A549 (cell line): ENCODE results near the gene NUP42. TPM values are rescaled to one million over a fixed set of nuclear protein-coding genes. Genes with fewer than 3 reads are reported as not detected.

Source experiments
- ATAC-seq, 2 experiments: fragments of 200-7000 bp in 1 of 2; fragments of >200 bp in 1 of 2; cut with Nextera tagmentation in 1 of 2; cut with Tn5 transposase in 1 of 2; 3 replicates each; pipeline versions ENCODE4 v1.8.0 to v1.9.1; 2018 to 2020; ENCODE audit warnings: mild to moderate bottlenecking in 1 of 2, moderate library complexity in 1 of 2
- CTCF ChIA-PET: fragments of 300-600 bp; sonication (Branson Sonifier 250); formaldehyde crosslinking; extraction: SDS; loops from one replicate; lab custom pipeline; 2021; ENCODE audit warnings: antibody characterized with exemption, inconsistent platforms; lab: Yijun Ruan, JAX
- POLR2A ChIA-PET: fragments of 350-600 bp; formaldehyde crosslinking; extraction: SDS; loops from one replicate; lab custom pipeline; 2021; ENCODE audit warnings: antibody characterized with exemption, inconsistent platforms; lab: Yijun Ruan, JAX
- DNase-seq, 2 experiments: peaks; one replicate each; pipeline versions ENCODE4 v3.0.0 to v3.0.0-alpha.2; 2011 to 2016; ENCODE audit warnings: low read depth in 1 of 2, low spot score in 1 of 2
- FAIRE-seq: peaks from 2 replicates; lab custom pipeline; 2011; peaks lifted over from hg19 to GRCh38; lab: Jason Lieb, UNC
- H3K27ac ChIP-seq, 2 experiments: fragments of >200 bp; sonication (Bioruptor Twin); formaldehyde crosslinking; 3 replicates each; pipeline ENCODE4 v1.5.1; 2016 to 2017
- H3K4me1 ChIP-seq: fragments of >200 bp; sonication (Bioruptor Twin); formaldehyde crosslinking; 3 replicates; pipeline ENCODE4 v1.6.1; 2016
- H3K4me2 ChIP-seq: fragments of >200 bp; sonication (Bioruptor Twin); formaldehyde crosslinking; 3 replicates; pipeline ENCODE4 v1.6.1; 2016
- H3K4me3 ChIP-seq: fragments of >200 bp; sonication (Bioruptor Twin); formaldehyde crosslinking; 3 replicates; pipeline ENCODE4 v1.5.1; 2016
- H3K9me3 ChIP-seq: fragments of >200 bp; sonication (Bioruptor Twin); formaldehyde crosslinking; 3 replicates; pipeline ENCODE4 v1.6.1; 2016
- BCL3 ChIP-seq: fragments of >200 bp; sonication (Bioruptor Twin); formaldehyde crosslinking; IDR thresholded peaks from 3 replicates; pipeline ENCODE4 v1.6.1; 2016
- CBX2 ChIP-seq: fragments of 200-600 bp; sonication (generic); IDR thresholded peaks from 2 replicates; pipeline ENCODE4 v1.6.1; 2016; ENCODE audit warnings: low read depth, mild to moderate bottlenecking, borderline replicate concordance
- CHD2 ChIP-seq: fragments of 150-350 bp; IDR thresholded peaks from 2 replicates; pipeline ENCODE4 v1.6.1; 2014; ENCODE audit warnings: low read length; ENCODE audit not compliant: partially characterized antibody
- CHD4 ChIP-seq: fragments of 200-600 bp; sonication (generic); IDR thresholded peaks from 2 replicates; pipeline ENCODE4 v1.6.1; 2016; ENCODE audit warnings: antibody characterized with exemption, mild to moderate bottlenecking, borderline replicate concordance
- E2F6 ChIP-seq: IDR thresholded peaks from 2 replicates; pipeline ENCODE4 v1.6.1; 2012; ENCODE audit warnings: low read depth, borderline replicate concordance
- EHF ChIP-seq: fragments of 250-450 bp; sonication (Bioruptor Pico); IDR thresholded peaks from 2 replicates; pipeline ENCODE4 v1.5.0; 2020; ENCODE audit warnings: mild to moderate bottlenecking
- EHMT2 ChIP-seq: fragments of 200-600 bp; sonication (generic); IDR thresholded peaks from 2 replicates; pipeline ENCODE4 v1.6.1; 2016; ENCODE audit warnings: antibody characterized with exemption, low read depth, mild to moderate bottlenecking, moderate library complexity
- ESRRA ChIP-seq: fragments of 150-350 bp; IDR thresholded peaks from 2 replicates; pipeline ENCODE4 v1.6.1; 2014; ENCODE audit warnings: mild to moderate bottlenecking, low read length, borderline replicate concordance
- HDAC2 ChIP-seq: fragments of 200-600 bp; sonication (generic); IDR thresholded peaks from 2 replicates; pipeline ENCODE4 v1.6.1; 2016
- HMGXB4 ChIP-seq: fragments of 250-450 bp; sonication (Bioruptor Pico); IDR thresholded peaks from 2 replicates; pipeline ENCODE4 v1.5.0; 2021; ENCODE audit warnings: mild to moderate bottlenecking, moderate library complexity, borderline replicate concordance
- HOXB5 ChIP-seq: fragments of 250-450 bp; sonication (Bioruptor Pico); IDR thresholded peaks from 2 replicates; pipeline ENCODE4 v1.5.0; 2020; ENCODE audit warnings: mild to moderate bottlenecking, moderate library complexity
- JUNB ChIP-seq: fragments of >200 bp; sonication (Bioruptor Twin); formaldehyde crosslinking; IDR thresholded peaks from 2 replicates; pipeline ENCODE4 v1.6.1; 2016
- KDM1A ChIP-seq: fragments of 200-600 bp; sonication (generic); IDR thresholded peaks from 2 replicates; pipeline ENCODE4 v1.6.1; 2016; ENCODE audit warnings: low read depth, mild to moderate bottlenecking
- NFE2L2 ChIP-seq: fragments of 150-350 bp; conservative IDR thresholded peaks from 2 replicates; pipeline ENCODE4 v1.6.1; 2014; ENCODE audit warnings: low read length
- NPAS2 ChIP-seq: fragments of 250-450 bp; sonication (Bioruptor Pico); IDR thresholded peaks from 2 replicates; pipeline ENCODE4 v1.8.0; 2022; ENCODE audit warnings: mild to moderate bottlenecking, moderate library complexity, borderline replicate concordance
- NR3C1 ChIP-seq: fragments of >200 bp; sonication (Bioruptor Twin); formaldehyde crosslinking; IDR thresholded peaks from 3 replicates; pipeline ENCODE4 v1.6.1; 2017
- PHF8 ChIP-seq: fragments of 200-600 bp; sonication (generic); IDR thresholded peaks from 2 replicates; pipeline ENCODE4 v1.6.1; 2016; ENCODE audit warnings: low read depth, mild to moderate bottlenecking, antibody characterized with exemption, moderate library complexity, borderline replicate concordance
- RAD21 ChIP-seq, 2 experiments: fragments of >200 bp in 1 of 2; sonication (Bioruptor Twin) in 1 of 2; formaldehyde crosslinking in 1 of 2; IDR thresholded peaks in 1 of 2; conservative IDR thresholded peaks in 1 of 2; 2 replicates in 1 of 2; 3 replicates in 1 of 2; pipeline ENCODE4 v1.6.1; 2012 to 2018; ENCODE audit warnings: inconsistent platforms in 1 of 2
- RCOR1 ChIP-seq: fragments of 150-350 bp; IDR thresholded peaks from 2 replicates; pipeline ENCODE4 v1.6.1; 2014; ENCODE audit warnings: antibody characterized with exemption, low read length, low read depth
- RFX5 ChIP-seq: fragments of 450-650 bp; IDR thresholded peaks from 2 replicates; pipeline ENCODE4 v1.7.1; 2014; ENCODE audit warnings: antibody characterized with exemption, mild to moderate bottlenecking, moderate library complexity
- ZSCAN20 ChIP-seq: fragments of 250-450 bp; sonication (Bioruptor Pico); IDR thresholded peaks from 2 replicates; pipeline ENCODE4 v1.8.0; 2022; ENCODE audit warnings: mild to moderate bottlenecking, moderate library complexity
- WGBS: methylation state at CpG from one replicate; pipeline ENCODE4 v1.1.6; 2017; ENCODE audit errors: missing lambda C conversion rate; 5-methylcytosine and 5-hydroxymethylcytosine counted together
- polyA plus RNA-seq, 4 experiments: library from polyadenylated mRNA; depleted of rRNA in 3 of 4; stranded (reverse); fragments of >200 nt; fragmentation: RNase III in 1 of 4; extraction: RNeasy Plus Mini Kit Qiagen cat#74134 plus additional on column Dnase treatment in 1 of 4; gene quantifications; 2 replicates in 3 of 4; 3 replicates in 1 of 4; pipeline ENCODE4 v1.2.3, GENCODE V29; 2011 to 2017
- TF ChIP-seq, protein P1 (sequence below): fragments of 250-450 bp; sonication (Bioruptor Pico); IDR thresholded peaks from 2 replicates; pipeline ENCODE4 v1.5.0; 2020; ENCODE audit warnings: low read depth, mild to moderate bottlenecking, moderate library complexity

NUP42 gene
- polyA plus RNA-seq, 2 of the 4 experiments (the other 2 are of a cell fraction) = 26.5 to 27.7 TPM

- Histone ChIP-seq H3K4me1 (no peaks in the 10 kb centered on the region), H3K4me2 (no peak overlapping the region), H3K9me3 (0 out of 3 replicates have a peak, but pooled peaks cover 5% of the 10 kb centered on the region), H3K4me3 (no peak overlapping the region)
- 79% methylated on average over 48 of the region's 53 CpGs for WGBS
- POLR2A ChIA-PET = no interaction called here
- DNase-seq (no peak), ATAC-seq (no peak)
- TF ChIP-seq CHD2 (no peak), HMGXB4 (no peak), CBX2 (no peak), NFE2L2 (no peak), NPAS2 (CRISPR knock-in tag) (no peak), RAD21 (conservative IDR thresholded peaks at IDR 0.05 in 1 of 2, IDR thresholded peaks at IDR 0.05 in 1 of 2) (no peak), EHF (CRISPR knock-in tag) (no peak), KDM1A (no peak), RFX5 (no peak), BCL3 (no peak), CHD4 (no peak), PHF8 (no peak), HOXB5 (no peak), EHMT2 (no peak), ESRRA (no peak), RCOR1 (no peak), NR3C1 (no peak), ZSCAN20 (CRISPR knock-in tag) (no peak), E2F6 (no peak)
- TF ChIP-seq, protein P1, sequence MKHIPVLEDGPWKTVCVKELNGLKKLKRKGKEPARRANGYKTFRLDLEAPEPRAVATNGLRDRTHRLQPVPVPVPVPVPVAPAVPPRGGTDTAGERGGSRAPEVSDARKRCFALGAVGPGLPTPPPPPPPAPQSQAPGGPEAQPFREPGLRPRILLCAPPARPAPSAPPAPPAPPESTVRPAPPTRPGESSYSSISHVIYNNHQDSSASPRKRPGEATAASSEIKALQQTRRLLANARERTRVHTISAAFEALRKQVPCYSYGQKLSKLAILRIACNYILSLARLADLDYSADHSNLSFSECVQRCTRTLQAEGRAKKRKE (CRISPR knock-in tag) = no peak
- TF ChIP-seq, all 56 proteins: peak for 0
- no peak for FAIRE-seq
- CTCF ChIA-PET = interaction anchor here (0.6 to 3.2 kb wide), 5 partner anchors 9 to 303 kb away, joined by 3 to 10 read pairs (median 4); no protein-coding TSS in a partner anchor
- no peak overlapping the region for H3K27ac ChIP-seq
Observed at GRCh38 chr7:23247603-23248335, 65.9 kb downstream of the NUP42 start.

DNA sequence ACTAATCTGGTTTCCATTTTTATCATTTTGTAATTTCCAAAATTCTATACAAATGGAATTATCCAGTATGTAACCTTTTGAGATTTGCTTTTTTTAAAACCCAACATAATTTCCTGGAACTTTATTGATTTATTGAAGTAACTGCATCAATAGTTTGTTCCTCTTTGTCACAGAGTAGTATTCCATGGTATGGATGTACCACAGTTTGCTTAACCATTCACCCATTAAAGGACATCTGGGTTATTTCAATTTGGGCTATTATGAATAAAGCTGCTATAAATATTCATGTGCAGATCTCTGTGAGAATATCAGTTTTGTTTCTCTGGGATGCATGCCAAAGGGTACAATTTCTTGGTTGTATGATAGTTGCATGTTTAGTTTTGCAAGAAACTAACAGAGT is 67.6 kb downstream of the NUP42 start:
- POLR2A ChIA-PET = no interaction called here

More for the DNA sequence above, 67.6 kb downstream of the NUP42 start:
- ATAC-seq (no peak), FAIRE-seq (no peak), DNase-seq (no peak)
- H3K9me3 ChIP-seq = 0 out of 3 replicates have a peak, but pooled peaks cover 5% of the 10 kb centered on the region
- no peak overlapping the region for H3K27ac ChIP-seq
- H3K4me3 ChIP-seq = no peak overlapping the region
- no peaks in the 10 kb centered on the region for H3K4me1 ChIP-seq
- H3K4me2 ChIP-seq = no peak overlapping the region
- TF ChIP-seq HOXB5 = no peak
- TF ChIP-seq BCL3 = no peak
- TF ChIP-seq RAD21 (conservative IDR thresholded peaks at IDR 0.05 in 1 of 2, IDR thresholded peaks at IDR 0.05 in 1 of 2) = no peak
- no peak for TF ChIP-seq PHF8
- TF ChIP-seq HDAC2 = no peak
- TF ChIP-seq JUNB = no peak
- TF ChIP-seq, all 56 proteins: peak for 0
- CTCF ChIA-PET = no interaction called here
